HG02588 (cell line): ENCODE measurements around the gene NSD1.

Source experiments
- ATAC-seq: cut with Tn5 transposase; IDR thresholded peaks from one replicate; pipeline ENCODE4 v1.9.1; 2021; ENCODE audit warnings: mild to moderate bottlenecking, moderate library complexity; ENCODE audit not compliant: unreplicated experiment

Gene NSD1

DNA sequence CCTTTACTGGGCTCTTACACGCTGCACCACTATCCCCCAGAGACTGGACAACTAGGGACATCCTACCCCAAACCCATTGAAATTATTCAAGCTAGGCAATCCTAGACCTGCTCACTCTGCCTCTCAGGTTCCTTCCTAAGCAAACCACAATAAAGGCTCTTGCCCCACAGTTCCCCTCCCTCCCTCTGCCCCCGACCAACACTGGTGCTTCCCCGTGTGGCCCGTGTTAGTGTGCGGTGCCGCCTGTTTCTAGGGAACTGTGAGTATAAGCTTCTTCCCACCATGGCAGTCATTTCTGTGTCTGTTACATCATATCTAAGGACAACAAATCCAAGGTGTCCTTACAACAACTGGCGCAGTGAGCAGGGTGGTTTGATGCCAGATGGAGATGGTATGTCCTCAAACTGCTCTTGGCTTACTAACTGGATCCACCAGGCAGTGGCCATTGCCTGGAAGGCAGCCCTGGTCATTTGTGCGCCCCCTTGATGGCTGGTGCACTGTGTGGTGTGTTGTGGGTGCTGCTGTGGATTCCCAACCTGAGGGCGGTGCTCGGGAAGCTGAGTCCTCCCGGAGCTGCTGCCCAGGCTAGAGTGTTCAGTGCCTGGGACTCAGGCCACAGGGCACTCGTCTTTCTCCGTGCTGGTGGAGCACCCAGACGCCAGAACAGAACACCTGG is 186.5 kb downstream of the NSD1 start:
- no peak for ATAC-seq

DNA sequence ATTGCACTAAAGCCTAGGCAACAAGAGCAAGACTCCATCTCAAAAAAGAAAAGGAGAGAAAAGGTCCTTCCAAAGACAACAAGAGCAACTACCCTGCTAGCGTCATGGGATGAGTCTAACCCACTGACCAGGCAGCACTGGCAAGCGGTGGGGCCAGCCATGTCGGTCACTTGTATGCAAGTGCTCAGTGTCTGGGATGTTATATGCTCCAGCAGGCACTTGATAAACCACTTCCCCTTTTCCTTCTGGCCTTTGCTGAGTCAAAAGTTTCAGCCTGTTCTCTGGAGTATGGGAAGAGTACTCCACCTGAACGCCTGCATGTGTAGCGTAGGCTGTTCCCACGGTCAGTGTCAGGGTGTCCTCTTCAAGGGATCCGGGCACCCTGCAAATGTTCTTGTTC is 187.3 kb downstream of the NSD1 start:
- no peak for ATAC-seq

DNA sequence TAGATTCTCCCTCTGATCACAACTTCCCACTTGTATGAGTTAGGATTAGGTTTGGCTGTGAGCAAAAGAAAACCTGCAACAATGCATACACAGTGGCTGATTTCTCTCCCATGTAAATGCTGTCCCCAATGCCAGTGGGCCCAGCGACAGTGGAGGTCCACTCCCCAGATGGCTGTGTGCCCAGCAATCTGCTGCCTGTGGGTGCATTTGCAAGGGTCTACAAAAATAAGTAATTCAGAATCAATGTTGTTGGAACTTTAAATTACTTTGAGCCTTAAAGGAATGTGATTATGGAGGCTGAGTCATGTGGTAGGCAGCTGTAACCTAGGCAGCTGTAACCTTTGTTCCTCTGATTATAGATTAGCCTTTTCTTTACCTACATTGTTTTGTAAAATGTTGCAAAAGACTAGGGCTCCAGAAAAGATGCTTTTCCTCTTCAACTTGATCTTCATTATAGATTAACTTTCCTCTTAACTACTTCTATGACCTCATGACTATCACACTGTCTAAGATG is 192.4 kb downstream of the NSD1 start:
- ATAC-seq = no peak

DNA sequence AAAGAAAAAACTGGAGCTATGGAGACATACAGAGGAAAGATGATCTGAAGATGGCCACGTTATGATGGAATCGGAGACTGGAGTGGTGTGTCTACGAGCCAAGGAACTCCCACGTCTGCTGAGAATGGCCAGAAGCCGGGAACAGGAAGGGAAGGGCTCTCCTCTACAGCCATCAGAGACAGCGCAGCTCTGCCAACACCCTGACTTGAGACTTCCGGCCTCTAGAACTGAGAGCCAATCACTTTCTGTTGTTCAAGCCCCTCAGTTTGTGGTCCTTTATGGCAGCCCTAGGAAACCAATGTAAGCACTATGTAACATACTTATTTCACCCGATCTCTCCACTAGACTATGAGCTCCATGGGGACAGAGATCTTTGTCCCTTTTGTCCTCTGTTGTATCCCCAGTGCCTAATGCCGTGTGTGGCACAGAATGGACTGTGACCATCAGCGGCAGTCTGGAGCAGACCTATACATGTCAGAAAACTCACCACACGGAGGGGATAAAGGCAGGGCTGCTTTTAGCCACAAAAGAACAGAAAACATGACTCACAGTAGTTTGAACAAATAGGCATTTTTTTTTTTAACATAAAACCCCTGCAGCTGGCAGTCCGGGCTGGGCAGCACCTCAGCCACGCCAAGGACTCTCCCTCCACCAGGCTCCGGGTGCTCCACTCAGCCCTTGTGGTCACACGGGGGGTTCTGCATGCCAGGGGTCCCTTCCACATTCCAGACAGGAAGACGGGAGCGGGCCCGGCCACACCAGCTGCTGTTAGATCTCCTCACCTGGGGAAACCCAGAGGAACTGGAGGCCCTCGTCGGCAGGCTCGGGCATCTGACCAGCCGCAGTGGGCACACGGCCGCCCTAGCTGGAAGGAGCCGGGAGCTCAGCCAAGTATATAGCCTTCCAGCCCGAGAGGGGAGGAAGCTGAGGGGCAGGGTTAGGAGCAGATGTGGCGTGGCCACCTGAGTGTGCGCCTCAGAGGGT is 194.3 kb downstream of the NSD1 start:
- no peak for ATAC-seq

DNA sequence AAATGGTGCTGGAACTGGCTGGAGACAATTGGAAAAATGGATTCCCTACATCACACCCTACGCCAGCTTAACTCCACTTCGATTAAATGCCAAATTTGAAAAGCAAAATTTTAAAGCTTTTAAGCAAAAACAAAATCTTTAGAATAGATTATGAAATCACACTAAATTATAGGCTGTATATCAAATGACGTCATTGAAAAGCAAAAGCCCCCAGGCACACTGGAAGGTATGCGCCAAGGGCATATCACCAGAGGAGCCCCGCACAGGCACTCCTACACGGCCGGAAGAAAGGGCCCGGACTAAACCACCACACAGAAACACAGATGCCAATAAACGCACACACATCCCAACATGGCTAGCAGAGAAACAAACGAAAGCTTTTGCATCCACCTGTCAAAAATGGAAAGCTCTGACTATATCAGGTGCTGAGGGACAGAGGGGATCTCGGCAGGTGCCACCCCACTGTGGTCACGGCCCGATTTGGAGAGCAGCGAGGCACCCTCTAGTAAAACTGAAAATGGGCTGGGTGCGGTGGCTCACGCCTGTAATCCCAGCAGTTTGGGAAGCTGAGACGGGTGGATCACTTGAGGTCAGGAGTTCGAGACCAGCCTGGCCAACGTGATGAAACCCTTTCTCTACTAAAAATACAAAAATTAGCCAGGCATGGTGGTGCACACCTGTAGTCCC is 195.1 kb downstream of the NSD1 start:
- ATAC-seq = no peak

- ATAC-seq = no peak
Measured at GRCh38 chr5:177329883-177330282, 196.3 kb downstream of the NSD1 start.

- ATAC-seq = no peak
Measured at GRCh38 chr5:177330991-177331842, 197.6 kb downstream of the NSD1 start.

- no peak for ATAC-seq
Measured at GRCh38 chr5:177332031-177332895, 198.7 kb downstream of the NSD1 start.

GRCh38 chr5:177332896-177333260 is 199.3 kb downstream of the NSD1 start:
- ATAC-seq = no peak

DNA sequence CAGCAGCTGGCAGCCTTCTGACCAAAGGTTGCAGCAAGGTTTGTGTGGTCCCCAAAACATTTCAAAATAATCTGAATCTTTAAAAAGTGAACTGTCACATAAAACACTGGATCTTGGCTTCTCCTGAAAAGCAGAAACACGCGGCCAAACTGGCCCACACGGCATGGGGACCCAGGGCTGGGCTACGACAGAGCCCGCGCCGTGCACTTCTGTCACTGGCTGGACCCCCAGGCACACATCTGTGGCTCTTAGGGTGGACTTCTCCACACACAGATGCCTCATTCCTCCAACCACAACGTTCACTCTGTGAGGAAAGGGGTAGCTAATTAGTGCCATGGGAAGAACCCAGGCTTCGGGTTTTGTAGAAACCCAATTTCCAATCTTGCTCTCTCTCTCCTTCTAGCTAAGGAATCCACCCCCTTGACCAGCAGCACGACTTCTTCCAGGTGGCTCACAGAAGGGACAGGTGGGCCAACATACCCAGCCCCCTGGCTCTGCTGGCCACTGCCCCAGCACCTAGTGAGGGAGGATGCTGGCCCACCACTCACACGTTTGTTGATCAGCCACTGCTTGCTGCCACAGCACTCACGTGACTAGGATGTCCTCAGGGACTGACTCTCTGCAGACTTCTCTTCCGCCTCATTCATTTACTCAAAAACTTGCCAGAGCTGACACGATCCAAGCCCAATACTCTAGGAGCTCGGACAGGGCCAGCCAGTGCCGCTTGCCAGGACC is 200.0 kb downstream of the NSD1 start:
- no peak for ATAC-seq

- no peak for ATAC-seq
Measured at GRCh38 chr5:177334155-177334551, 200.6 kb downstream of the NSD1 start.

DNA sequence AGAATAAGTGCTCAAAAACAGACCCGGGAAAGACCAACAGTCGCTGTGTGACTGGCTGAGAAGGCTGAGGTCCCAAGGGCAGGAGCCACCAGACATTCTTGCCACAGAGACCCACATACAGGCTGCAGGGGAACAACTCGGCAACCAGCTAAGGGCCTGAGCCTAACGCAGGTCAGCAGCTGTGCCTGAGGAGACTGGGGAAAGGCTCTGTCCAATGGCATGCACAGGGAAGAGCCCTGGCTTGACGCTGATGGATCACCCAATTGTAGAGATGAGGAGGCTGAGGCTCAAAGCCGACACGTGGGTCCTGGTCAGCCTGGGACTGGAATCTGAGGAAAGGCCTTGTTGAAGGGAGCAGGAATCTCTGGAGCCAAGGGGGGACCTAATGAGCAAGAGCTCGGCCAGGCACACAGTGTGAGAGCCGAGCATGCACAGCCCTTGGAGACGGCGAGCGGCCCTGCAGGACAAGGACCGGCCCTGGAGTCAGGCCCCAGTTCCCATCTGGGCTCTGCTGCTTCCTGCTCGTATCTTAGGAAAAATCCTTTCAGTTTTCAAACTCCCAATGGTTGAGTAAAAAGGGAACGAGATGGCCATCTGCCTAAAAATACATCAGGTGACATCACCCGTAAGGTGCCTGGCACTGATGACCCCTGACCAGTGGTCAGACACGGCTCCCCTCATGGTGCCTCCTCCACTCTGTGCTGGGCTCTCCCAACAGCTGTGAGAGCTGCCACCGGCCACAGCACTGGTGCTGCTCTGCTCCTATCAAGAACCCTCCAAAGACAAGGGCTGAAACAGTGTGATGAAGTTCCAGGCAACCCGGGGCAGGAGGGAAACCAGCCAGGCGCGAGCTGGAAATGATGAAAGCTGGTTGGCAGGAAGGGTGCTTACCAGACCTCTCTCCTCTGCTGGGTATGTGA is 201.5 kb downstream of the NSD1 start:
- ATAC-seq = no peak

GRCh38 chr5:177335701-177336065 is 202.1 kb downstream of the NSD1 start:
- ATAC-seq = no peak

GRCh38 chr5:177336112-177336511 is 202.5 kb downstream of the NSD1 start:
- no peak for ATAC-seq

DNA sequence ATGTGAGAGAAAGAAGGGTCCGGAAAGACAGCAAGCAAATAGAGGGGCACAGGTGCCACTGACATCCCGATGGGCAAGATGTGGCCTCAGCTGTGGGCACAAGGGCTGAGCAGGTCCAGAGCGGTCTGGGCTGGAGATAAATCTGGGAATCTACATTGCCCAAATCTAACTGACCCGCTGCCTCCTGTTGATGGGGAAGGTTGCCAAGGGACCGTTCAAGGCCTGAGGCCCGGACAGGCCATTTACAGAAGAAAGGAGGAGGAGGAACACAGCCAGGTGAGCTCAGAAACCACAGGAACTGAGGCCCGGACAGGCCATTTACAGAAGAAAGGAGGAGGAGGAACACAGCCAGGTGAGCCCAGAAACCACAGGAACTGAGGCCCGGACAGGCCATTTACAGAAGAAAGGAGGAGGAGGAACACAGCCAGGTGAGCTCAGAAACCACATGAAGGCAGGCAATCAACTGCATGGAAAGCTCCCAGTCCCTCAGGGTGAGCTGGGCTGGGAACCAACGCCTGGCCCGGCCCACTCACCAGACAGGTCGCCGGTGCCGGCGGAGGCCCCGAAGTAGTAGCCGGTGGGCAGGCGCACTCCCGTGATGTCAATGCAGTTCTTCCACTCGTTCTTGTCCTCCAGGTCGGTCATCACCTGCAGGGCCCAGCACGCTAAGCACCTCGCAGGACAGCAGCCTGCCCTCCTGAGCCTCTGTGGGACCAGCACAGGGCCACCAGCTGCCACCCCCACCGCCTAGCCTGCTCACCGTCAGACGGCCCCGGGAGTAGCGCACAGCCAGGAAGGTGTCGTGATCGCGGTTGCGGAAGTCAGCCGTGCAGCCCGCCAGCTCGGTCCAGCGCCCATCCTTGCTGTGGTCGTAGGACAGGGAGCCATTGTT is 203.3 kb downstream of the NSD1 start:
- ATAC-seq = no peak

DNA sequence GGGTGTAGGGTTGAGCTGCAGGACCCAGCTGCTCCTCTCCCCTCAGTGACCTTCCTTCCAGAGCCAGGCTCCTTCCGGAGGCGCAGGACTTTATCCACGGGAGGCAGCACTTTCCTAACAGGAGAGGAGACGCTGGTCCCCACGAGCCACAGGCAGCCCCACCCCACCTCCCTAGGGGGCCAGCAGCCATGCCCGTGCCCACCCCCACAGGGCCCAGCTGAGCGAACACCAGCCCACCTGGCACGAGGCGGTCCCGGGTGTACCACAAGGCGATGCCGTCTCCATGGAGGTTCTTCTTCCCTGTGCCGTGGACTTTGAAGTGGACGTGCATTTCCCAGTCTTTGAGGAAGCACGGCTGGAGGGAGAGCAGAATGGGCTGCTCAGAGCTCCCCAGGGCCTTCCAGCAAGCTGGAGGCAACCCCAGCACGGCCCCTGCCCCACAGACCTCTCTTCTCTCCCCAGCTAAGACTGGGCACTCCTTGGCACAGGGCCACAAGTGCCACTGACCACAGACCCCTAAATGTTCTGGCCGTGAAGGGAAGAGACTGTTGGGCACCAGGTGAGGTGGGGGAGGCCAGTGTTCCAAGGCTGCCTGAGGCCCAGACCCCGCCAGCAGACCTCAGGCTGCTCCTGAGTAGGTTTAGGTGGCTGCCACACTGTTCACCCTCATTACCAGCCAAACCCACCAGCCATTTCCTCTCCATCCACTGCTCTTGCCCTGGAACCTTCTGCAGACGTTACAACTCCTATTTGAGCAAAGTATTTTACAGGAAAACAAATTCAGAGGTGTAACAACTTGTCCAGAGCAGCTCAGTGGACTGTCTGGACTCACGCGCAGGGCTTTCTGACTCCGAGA is 204.9 kb downstream of the NSD1 start:
- ATAC-seq = no peak
